Measurements from ENCODE around the gene ANXA3.

The ANXA3 gene

GRCh38 chr4:78644063-78644691, 92.6 kb downstream of the ANXA3 start:
- DNase-seq (ENCODE audit: low spot score), result no peak
- Histone ChIP-seq H3K4me3 (no peak overlapping the region), H3K27ac (no peak overlapping the region)
- no peak for TF ChIP-seq CTCF (IDR thresholded peaks at IDR 0.05)

GRCh38 chr4:78644744-78645330, 93.3 kb downstream of the ANXA3 start:
- peak overlapping the region; percentile 82 to 83 for H3K27ac ChIP-seq
- no peak overlapping the region for H3K4me3 ChIP-seq
- peak; percentile 67 for TF ChIP-seq CTCF (IDR thresholded peaks at IDR 0.05)
- DNase-seq (ENCODE audit: low spot score), result peak; percentile 81

GRCh38 chr4:78645853-78646757, 94.5 kb downstream of the ANXA3 start:
- DNase-seq (ENCODE audit: low spot score), result peak; percentile 84
- TF ChIP-seq CTCF (IDR thresholded peaks at IDR 0.05), result no peak
- peak overlapping the region; percentile 50 for H3K4me3 ChIP-seq

DNA sequence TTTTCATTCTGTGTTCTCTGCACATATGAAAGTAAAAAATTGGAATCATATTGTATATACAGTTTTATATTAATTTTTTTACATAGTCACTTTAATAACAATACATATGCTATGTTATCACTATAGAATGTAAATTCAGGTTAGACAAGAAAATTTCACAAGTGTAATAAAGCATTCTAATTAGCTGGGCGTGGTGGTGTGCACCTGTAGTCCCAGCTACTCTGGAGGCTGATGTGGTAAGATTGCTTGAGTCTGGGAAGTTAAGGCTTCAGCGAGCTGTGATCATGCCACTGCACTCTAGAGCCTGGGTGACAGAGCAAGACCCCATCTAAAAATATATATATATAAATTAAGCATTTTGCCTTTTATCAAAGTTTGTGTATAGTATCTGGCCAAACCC, 95.7 kb downstream of the ANXA3 start:
- DNase-seq (ENCODE audit: low spot score), result no peak

More at GRCh38 chr4:78645853-78646757, 94.5 kb downstream of the ANXA3 start:
- peak overlapping the region; percentile 82 to 83 for H3K27ac ChIP-seq

GRCh38 chr4:78648640-78649363, 97.2 kb downstream of the ANXA3 start:
- Histone ChIP-seq H3K27ac (no peak overlapping the region), H3K4me3 (no peak overlapping the region)
- TF ChIP-seq CTCF (IDR thresholded peaks at IDR 0.05), result no peak
- DNase-seq (ENCODE audit: low spot score), result no peak

More for the DNA sequence above, 95.7 kb downstream of the ANXA3 start:
- Histone ChIP-seq H3K27ac (no peak overlapping the region), H3K4me3 (no peak overlapping the region)
- TF ChIP-seq CTCF (IDR thresholded peaks at IDR 0.05), result no peak

- DNase-seq (ENCODE audit: low spot score), result no peak
- TF ChIP-seq CTCF (IDR thresholded peaks at IDR 0.05), result no peak
- Histone ChIP-seq H3K27ac (no peak overlapping the region), H3K4me3 (no peak overlapping the region)
Observed at GRCh38 chr4:78650106-78651024, 98.8 kb downstream of the ANXA3 start.
